ENCODE results near the gene GET4.

The GET4 gene

GRCh38 chr7:833601-834258 is 42.6 kb upstream of the GET4 start:
- peaks cover 25% of the 10 kb centered on the region for H4K20me1 ChIP-seq (ENCODE audit: insufficient read depth, low read length)
- TF ChIP-seq EZH2phosphoT487 (IDR thresholded peaks at IDR 0.05; ENCODE audit: low read depth) (no peak), CTCF (IDR thresholded peaks at IDR 0.05; ENCODE audit: low read depth, low read length) (no peak)
- H3K79me2 ChIP-seq (ENCODE audit: low read length) = peaks cover 69% of the 10 kb centered on the region

GRCh38 chr7:834277-834676 is 42.1 kb upstream of the GET4 start:
- no peak overlapping the region for H2AFZ ChIP-seq (ENCODE audit: low read depth, low read length)
- peaks cover 21% of the 10 kb centered on the region for H4K20me1 ChIP-seq (ENCODE audit: insufficient read depth, low read length)
- H3K4me1 ChIP-seq (ENCODE audit: low read length) = peaks cover 13% of the 10 kb centered on the region
- H3K79me2 ChIP-seq (ENCODE audit: low read length) = peaks cover 63% of the 10 kb centered on the region
- H3K4me2 ChIP-seq (ENCODE audit: low read length) = no peak overlapping the region
- no peak overlapping the region for H3K4me3 ChIP-seq (ENCODE audit: low read length)
- no peak overlapping the region for H3K27ac ChIP-seq (ENCODE audit: low read length)
- peaks cover 4% of the 10 kb centered on the region for H3K36me3 ChIP-seq (replicated peaks; ENCODE audit: low read depth, low read length)
- H3K9ac ChIP-seq (ENCODE audit: low read length) = no peak overlapping the region
- TF ChIP-seq CTCF (IDR thresholded peaks at IDR 0.05; ENCODE audit: low read depth, low read length) = no peak
- no peak for TF ChIP-seq EZH2phosphoT487 (IDR thresholded peaks at IDR 0.05; ENCODE audit: low read depth)
- H3K27me3 ChIP-seq (ENCODE audit: low read depth, low read length) = no peaks in the 10 kb centered on the region
- no peaks in the 10 kb centered on the region for H3K9me3 ChIP-seq (ENCODE audit: insufficient read depth, low read length)

More at GRCh38 chr7:833601-834258, 42.6 kb upstream of the GET4 start:
- Histone ChIP-seq H3K4me1 (ENCODE audit: low read length) (peaks cover 13% of the 10 kb centered on the region), H3K9ac (ENCODE audit: low read length) (no peak overlapping the region), H3K4me3 (ENCODE audit: low read length) (no peak overlapping the region), H3K4me2 (ENCODE audit: low read length) (no peak overlapping the region), H3K36me3 (replicated peaks; ENCODE audit: low read depth, low read length) (peaks cover 4% of the 10 kb centered on the region), H3K27ac (ENCODE audit: low read length) (no peak overlapping the region), H2AFZ (ENCODE audit: low read depth, low read length) (no peak overlapping the region), H3K27me3 (ENCODE audit: low read depth, low read length) (no peaks in the 10 kb centered on the region), H3K9me3 (ENCODE audit: insufficient read depth, low read length) (no peaks in the 10 kb centered on the region)

- Histone ChIP-seq H3K4me1 (ENCODE audit: low read length) (peaks cover 13% of the 10 kb centered on the region), H3K79me2 (ENCODE audit: low read length) (peaks cover 58% of the 10 kb centered on the region), H3K27me3 (ENCODE audit: low read depth, low read length) (no peaks in the 10 kb centered on the region), H3K9me3 (ENCODE audit: insufficient read depth, low read length) (no peaks in the 10 kb centered on the region), H2AFZ (ENCODE audit: low read depth, low read length) (no peak overlapping the region), H3K27ac (ENCODE audit: low read length) (no peak overlapping the region), H3K36me3 (replicated peaks; ENCODE audit: low read depth, low read length) (peaks cover 4% of the 10 kb centered on the region), H4K20me1 (ENCODE audit: insufficient read depth, low read length) (peaks cover 21% of the 10 kb centered on the region), H3K9ac (ENCODE audit: low read length) (no peak overlapping the region), H3K4me3 (ENCODE audit: low read length) (no peak overlapping the region), H3K4me2 (ENCODE audit: low read length) (no peak overlapping the region)
- TF ChIP-seq CTCF (IDR thresholded peaks at IDR 0.05; ENCODE audit: low read depth, low read length) = no peak
- no peak for TF ChIP-seq EZH2phosphoT487 (IDR thresholded peaks at IDR 0.05; ENCODE audit: low read depth)
Observed at GRCh38 chr7:835021-835420, 41.3 kb upstream of the GET4 start.

- H4K20me1 ChIP-seq (ENCODE audit: insufficient read depth, low read length) = peaks cover 18% of the 10 kb centered on the region
- no peak overlapping the region for H3K9ac ChIP-seq (ENCODE audit: low read length)
- H3K27ac ChIP-seq (ENCODE audit: low read length) = no peak overlapping the region
- no peak overlapping the region for H3K4me3 ChIP-seq (ENCODE audit: low read length)
- H3K4me2 ChIP-seq (ENCODE audit: low read length) = no peak overlapping the region
- peaks cover 13% of the 10 kb centered on the region for H3K4me1 ChIP-seq (ENCODE audit: low read length)
- peaks cover 4% of the 10 kb centered on the region for H3K36me3 ChIP-seq (replicated peaks; ENCODE audit: low read depth, low read length)
- no peaks in the 10 kb centered on the region for H3K9me3 ChIP-seq (ENCODE audit: insufficient read depth, low read length)
- no peaks in the 10 kb centered on the region for H3K27me3 ChIP-seq (ENCODE audit: low read depth, low read length)
- peaks cover 51% of the 10 kb centered on the region for H3K79me2 ChIP-seq (ENCODE audit: low read length)
- no peak for TF ChIP-seq EZH2phosphoT487 (IDR thresholded peaks at IDR 0.05; ENCODE audit: low read depth)
- TF ChIP-seq CTCF (IDR thresholded peaks at IDR 0.05; ENCODE audit: low read depth, low read length) = no peak
- H2AFZ ChIP-seq (ENCODE audit: low read depth, low read length) = no peak overlapping the region
Observed at GRCh38 chr7:835485-836401, 40.6 kb upstream of the GET4 start.
